Fibroblast of skin of scalp (primary cell): ENCODE data around the gene SPEG.

Experiments
- DNase-seq: peaks from one replicate; pipeline ENCODE4 v3.0.0-alpha.2; 2013

SPEG gene

DNA sequence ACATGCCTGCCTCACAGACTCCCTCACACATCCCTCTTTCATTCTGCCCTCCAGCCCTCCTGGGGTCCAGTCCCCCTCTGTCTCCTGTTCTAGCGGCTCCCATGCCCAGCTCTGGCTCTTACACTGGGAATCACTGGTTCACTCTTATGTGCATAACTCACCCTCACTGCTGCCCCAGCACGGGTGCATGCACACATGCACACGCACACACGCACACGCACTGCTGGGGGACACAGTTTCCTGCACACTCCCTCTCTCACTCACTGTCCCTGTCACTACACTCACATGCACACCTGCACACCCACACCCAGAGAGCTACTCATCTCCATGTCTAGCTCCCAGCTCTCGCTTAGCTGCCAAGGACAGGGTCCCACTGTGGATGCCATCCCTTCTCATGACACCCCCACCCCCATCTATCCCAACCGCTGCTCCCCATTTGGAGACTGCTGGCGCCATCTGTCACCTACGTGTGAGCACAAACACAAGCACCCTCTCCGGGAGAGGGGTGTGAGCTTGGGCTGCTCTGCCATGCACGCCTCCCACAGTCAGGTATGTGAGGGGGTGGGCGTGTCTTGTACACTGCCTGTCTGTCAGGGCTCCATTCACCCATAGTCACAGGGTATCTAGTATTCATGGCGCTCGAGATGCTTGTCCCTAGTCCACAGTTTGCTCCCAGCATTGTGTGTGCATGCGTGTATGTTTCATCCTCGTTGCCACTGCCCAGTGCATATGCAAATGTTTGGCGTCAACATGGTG, 81.4 kb downstream of the SPEG start:
- no peak for DNase-seq

- DNase-seq, result no peak
Observed at GRCh38 chr2:219516888-219517287, 82.2 kb downstream of the SPEG start.

DNA sequence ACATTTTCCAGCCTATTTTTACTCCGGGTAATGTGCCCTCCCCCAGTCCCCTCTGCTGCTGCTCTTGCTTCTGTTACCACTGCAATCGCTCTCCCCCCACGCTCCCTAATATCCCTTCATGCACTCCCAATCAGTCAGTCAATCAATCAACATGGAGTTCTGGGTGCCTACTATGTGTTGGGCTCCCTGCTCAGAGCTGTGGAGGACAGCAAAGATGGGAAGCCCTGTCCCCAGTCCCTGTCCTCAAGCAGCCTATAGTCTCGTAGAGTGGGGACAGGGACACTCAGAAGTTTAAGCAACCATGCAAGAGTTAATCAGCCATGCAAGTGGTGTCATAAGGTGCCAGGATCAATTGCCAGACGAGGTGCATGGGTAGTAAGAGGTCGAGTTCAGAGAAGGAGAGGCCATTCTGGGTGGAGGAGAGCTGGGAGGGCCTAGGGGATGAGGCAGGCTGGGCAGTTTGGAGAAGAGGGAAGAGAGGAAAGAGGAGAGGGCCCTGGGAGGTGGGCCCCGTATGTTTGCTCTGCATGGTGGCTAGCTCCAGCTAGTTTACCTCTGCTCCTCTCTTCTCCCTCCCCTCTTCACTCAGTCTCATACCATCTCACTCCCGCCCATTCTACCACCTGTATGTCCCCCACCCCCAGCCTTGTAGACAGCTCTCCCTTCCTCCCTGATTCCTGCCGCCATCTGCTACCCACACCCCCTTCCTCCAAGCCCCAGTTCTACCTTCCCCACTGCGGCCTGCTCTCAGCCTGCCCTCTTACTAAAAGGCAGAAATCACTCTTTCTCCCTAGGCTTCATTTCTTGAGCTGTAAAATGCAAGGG, 83.5 kb downstream of the SPEG start:
- no peak for DNase-seq

GRCh38 chr2:219519526-219519916, 84.9 kb downstream of the SPEG start:
- DNase-seq, result no peak

GRCh38 chr2:219520079-219520478, 85.4 kb downstream of the SPEG start:
- no peak for DNase-seq

- peak; percentile 57 for DNase-seq
Observed at GRCh38 chr2:219521066-219521880, 86.6 kb downstream of the SPEG start.

- DNase-seq, result peak; percentile 71
Observed at GRCh38 chr2:219522111-219523030, 87.7 kb downstream of the SPEG start.

- DNase-seq, result no peak
Observed at GRCh38 chr2:219523031-219523671, 88.5 kb downstream of the SPEG start.

GRCh38 chr2:219524817-219525216, 90.2 kb downstream of the SPEG start:
- DNase-seq, result no peak

DNA sequence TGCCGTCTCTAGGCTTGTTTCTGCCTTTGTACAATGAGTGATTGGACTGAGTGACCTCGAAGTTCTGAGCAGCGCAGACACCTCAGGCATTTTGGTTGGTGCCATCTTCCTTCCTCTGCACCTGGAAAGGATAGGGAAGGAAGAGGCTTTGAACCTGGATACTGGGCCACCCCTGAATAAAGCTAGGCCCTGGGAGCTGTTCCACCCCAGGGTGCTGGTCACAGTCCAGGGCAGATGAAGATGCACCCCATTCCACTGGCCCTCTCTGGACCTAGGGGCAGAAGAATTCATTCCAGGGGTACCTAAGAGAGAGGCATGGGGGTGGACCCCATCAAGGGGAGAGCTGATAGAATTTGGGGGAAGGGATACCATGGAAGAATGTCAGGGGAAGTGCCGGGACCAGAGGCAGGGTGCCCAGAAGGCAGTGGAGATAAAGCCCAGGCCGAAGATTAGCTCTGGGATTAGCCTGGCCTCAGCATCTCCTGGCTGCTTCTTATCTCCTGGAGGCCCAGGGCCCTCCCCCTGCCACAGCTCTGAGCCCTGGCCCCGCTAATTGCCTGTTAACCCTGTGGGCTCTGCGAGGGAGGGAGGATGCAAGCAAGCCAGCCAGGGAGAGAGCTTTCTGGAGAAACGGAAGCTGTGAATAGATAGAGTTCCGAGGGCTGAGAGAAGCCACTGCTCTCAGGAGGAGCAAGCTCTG, 91.0 kb downstream of the SPEG start:
- no peak for DNase-seq

GRCh38 chr2:219526320-219527075, 91.9 kb downstream of the SPEG start:
- DNase-seq, result no peak

- DNase-seq, result no peak
Observed at GRCh38 chr2:219527076-219527394, 92.4 kb downstream of the SPEG start.

GRCh38 chr2:219527472-219527871, 92.8 kb downstream of the SPEG start:
- DNase-seq, result no peak

DNA sequence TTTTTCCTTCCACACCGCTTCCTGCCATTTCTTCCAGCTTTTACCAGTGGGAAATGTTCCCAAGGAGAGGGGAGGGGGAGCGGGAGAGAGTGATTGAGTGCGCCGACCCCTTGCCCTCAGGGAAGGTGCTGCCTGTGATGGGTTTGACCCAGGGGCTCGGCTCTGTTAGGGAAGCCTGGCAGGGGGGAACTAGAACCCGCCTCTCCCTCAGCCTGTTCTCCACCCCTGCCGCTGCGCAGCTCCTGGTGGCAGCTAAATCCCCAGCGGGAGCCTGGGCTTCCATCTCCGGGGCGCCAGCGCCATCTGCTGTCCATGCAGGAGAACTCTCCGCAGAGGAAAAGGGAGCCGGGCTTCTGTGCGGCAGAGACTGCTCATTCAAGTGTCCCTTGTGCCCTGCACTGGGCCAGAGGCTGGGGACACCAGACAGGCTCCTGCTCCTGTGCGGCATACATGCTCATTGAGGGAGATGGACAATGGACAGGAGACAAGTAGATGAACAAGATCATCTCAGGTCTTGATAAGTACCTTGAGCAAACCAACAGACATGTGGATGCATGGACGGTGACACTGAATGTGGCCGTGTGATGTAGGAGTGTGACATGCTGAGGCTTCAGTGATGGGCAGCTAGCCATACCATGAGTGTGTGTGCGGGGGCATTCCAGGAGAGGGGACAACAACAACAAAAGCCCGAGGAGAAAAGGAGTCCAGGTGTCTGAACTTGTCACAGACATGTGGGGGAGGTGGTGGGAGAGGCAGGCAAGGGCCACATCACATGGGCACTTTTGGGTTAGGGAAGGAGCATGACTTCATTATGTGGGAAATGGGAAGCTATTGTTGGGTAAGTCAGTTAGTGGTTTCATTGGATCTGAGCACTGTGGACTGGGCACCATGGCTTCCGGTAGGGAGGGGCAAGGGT, 95.7 kb downstream of the SPEG start:
- DNase-seq, result peak; percentile 86

GRCh38 chr2:219531639-219532377, 97.2 kb downstream of the SPEG start:
- no peak for DNase-seq

DNA sequence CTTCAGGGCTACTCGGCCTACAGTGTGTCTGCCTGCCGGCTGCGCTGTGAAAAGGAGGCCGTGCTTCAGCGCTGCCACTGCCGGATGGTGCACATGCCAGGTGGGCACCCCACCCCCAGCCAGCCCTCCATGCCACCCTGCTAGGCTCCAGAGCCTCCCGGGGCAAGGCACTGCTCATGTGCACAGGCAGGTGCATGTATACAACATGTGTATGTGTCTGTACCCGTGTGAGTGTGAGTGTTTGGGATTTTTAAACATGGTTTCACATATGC, 97.7 kb downstream of the SPEG start:
- DNase-seq, result no peak

DNA sequence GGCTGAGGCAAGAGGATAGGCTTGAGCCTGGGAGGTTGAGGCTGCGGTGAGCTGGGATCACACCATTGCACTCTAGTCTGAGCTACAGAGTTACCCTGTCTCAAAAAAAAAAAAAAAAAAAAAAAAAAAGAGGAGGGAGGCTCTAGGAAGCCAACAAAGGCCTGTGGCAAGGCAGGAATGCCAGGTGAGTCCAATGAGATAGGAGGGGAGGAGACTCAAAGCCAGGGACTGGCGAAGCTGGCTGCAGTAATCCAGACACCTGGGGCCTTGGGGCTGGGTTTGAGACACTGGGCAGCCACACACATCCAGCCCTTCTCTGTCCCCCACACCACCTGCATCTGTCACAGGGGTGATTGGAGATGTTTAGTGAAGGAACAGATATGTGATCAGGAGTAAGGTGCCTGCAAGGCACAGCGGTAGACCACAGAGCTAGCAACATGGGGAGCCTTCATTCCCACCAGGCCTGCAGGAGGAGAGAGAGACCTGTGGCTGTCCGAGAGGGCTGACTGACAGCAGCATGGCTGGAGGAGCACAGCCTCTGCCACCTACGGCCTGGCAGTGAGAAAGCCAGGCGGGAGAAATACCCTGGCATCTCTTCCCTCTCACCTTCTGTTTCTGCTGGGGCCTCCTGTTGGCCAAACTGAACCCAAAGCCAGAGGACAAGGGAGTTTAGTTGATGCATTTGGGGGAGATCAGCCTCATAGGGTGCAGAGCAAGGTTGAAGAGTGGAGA, 99.5 kb downstream of the SPEG start:
- no peak for DNase-seq

DNA sequence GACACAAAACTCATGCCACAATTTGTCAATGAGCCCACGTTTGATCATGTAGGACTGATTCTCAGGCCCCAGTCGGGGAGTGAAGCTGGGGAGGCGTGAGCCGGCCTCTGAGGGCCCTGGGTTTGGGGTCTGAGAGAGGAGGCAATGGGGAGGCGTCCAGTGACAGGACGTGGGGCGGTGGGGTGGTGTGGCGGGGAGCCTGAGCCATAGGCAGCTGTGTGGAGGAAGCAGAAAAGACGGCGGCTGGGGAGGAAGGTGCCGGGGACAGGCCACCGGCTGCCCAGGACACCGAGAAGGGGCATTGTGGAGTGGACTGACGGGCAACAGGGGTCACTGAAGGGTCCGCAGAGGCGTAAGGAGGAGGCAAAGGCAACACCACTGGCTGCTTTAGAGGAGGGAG, 101.8 kb downstream of the SPEG start:
- no peak for DNase-seq
